Measurements from ENCODE around the gene EED.
"Not testable (repeated sequence)": the region's sequence is repeated elsewhere in the genome, so short reads cannot be mapped to it uniquely, and the experiment has no call there.

Gene EED

GRCh38 chr11:86219311-86220193, 25.0 kb upstream of the EED start:
- no peak for DNase-seq

GRCh38 chr11:86220653-86221052, 23.9 kb upstream of the EED start:
- no peak for DNase-seq

GRCh38 chr11:86222081-86222480, 22.5 kb upstream of the EED start:
- DNase-seq = no peak

- not testable (repeated sequence) for DNase-seq
These were observed 20.0 kb upstream of the EED start for GRCh38 chr11:86224575-86224974.

GRCh38 chr11:86225344-86225743, 19.2 kb upstream of the EED start:
- not testable (repeated sequence) for DNase-seq

GRCh38 chr11:86228269-86229038, 16.1 kb upstream of the EED start:
- DNase-seq = no peak

GRCh38 chr11:86229039-86229330, 15.6 kb upstream of the EED start:
- DNase-seq = not testable (repeated sequence)

- DNase-seq = no peak
These were observed 14.3 kb upstream of the EED start for GRCh38 chr11:86230179-86230804.

- no peak for DNase-seq
These were observed 13.6 kb upstream of the EED start for GRCh38 chr11:86230921-86231434.

GRCh38 chr11:86232556-86232955, 12.0 kb upstream of the EED start:
- DNase-seq = no peak

- DNase-seq = no peak
These were observed 9.6 kb upstream of the EED start for GRCh38 chr11:86234831-86235461.

- DNase-seq = no peak
These were observed 7.2 kb upstream of the EED start for GRCh38 chr11:86237267-86237804.

GRCh38 chr11:86240164-86240563, 4.4 kb upstream of the EED start:
- no peak for DNase-seq

GRCh38 chr11:86241956-86242535, 2.5 kb upstream of the EED start:
- DNase-seq = no peak

- no peak for DNase-seq
These were observed 1.2 kb upstream of the EED start for GRCh38 chr11:86243396-86243795.

GRCh38 chr11:86244063-86244521, 461 bp upstream of the EED start:
- DNase-seq = no peak

GRCh38 chr11:86245369-86246292, 1.1 kb downstream of the EED start:
- no peak for DNase-seq

GRCh38 chr11:86246293-86246675, 1.7 kb downstream of the EED start:
- DNase-seq = no peak

GRCh38 chr11:86247608-86248007, 3.1 kb downstream of the EED start:
- DNase-seq = no peak

- DNase-seq = no peak
These were observed 4.1 kb downstream of the EED start for GRCh38 chr11:86248609-86249008.
